Measurements from ENCODE around the gene SDHAF2. TPM values are rescaled to one million over a fixed set of nuclear protein-coding genes. Genes with fewer than 3 reads are reported as not detected.

The SDHAF2 gene
- total and polyA plus RNA-seq, 2 of the 13 experiments (the other 11 are each of a cell fraction or from before 2014, with no cell fraction given): 44.2 to 70.4 TPM

DNA sequence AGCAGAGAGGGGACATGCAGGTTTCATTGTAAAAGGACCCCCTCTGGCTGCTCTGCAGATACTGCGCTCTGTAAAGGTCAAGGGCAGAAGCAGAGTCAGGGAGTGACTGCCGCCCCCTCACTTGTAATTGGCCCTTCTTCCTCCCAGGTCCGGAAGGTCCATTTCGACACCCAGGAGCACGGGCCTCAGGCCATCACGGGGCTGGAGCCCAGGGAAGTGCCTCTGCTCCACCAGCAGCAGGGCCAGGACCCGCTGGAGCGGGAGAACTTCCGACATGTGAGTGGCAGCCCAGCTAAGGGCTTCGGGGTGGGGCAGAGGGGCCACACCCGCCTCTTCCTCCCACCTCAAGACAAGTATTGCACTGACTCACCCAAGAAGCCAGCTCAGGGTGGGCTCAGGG lies 54.6 kb downstream of the SDHAF2 start:
- in situ Hi-C loops (cut with HindIII; ENCODE audit: extremely low pct_ligation_motif_present, low pct_unique_long_range_greater_than_20kb) (no loop called here), intact Hi-C loops (cut with micrococcal nuclease; ENCODE audit: unreplicated experiment) (no loop called here)
- Histone ChIP-seq H3K4me3 (replicated peaks in 1 of 3; ENCODE audit: insufficient read depth in 1 of 3, low read depth in 2 of 3, low read length in 3 of 3) (no peak overlapping the region), H3K9me3 (ENCODE audit: low read length) (no peaks in the 10 kb centered on the region), H3K9ac (ENCODE audit: insufficient read depth, low read depth, low read length) (no peak overlapping the region), H2AFZ (ENCODE audit: low read length) (no peak overlapping the region), H3K79me2 (ENCODE audit: insufficient read depth, low read length) (no peaks in the 10 kb centered on the region), H3K27me3 (ENCODE audit: control insufficient read depth in 1 of 2, insufficient read depth in 2 of 2, low read length in 2 of 2) (peaks cover 2 to 48% of the 10 kb centered on the region in 2 experiments), H3K4me2 (ENCODE audit: low read depth, low read length) (no peak overlapping the region), H3K36me3 (replicated peaks in 1 of 2; ENCODE audit: control insufficient read depth in 1 of 2, insufficient read depth in 2 of 2, low read length in 2 of 2) (no peaks in the 10 kb centered on the region), H3K4me1 (ENCODE audit: insufficient read depth, low read length) (peaks cover 54% of the 10 kb centered on the region), H3K27ac (ENCODE audit: extremely low read length, insufficient read depth, low read length) (no peak overlapping the region), H4K20me1 (ENCODE audit: insufficient read depth, low read length) (no peaks in the 10 kb centered on the region)
- FAIRE-seq (no peak), ATAC-seq (no peak; the same call in 2 of the 3 replicates), DNase-seq (ENCODE audit: low spot score) (no peak)
- TF ChIP-seq NR2F6 (IDR thresholded peaks at IDR 0.05) (no peak), NR2F6 (CRISPR knock-in tag; IDR thresholded peaks at IDR 0.05) (peak; percentile 29; the same call in 1 of the 2 replicates), ZNF605 (CRISPR knock-in tag; IDR thresholded peaks at IDR 0.05) (no peak), ZFP36L1 (CRISPR knock-in tag; IDR thresholded peaks at IDR 0.05) (no peak), ATF7 (IDR thresholded peaks at IDR 0.05) (no peak), ATF7 (CRISPR knock-in tag; IDR thresholded peaks at IDR 0.05) (no peak), RNF2 (conservative IDR thresholded peaks at IDR 0.05; ENCODE audit: low read depth) (no peak), TAF15 (IDR thresholded peaks at IDR 0.05; ENCODE audit: low read depth, low read length, poor library complexity, severe bottlenecking) (no peak)
- TF ChIP-seq, protein P1, sequence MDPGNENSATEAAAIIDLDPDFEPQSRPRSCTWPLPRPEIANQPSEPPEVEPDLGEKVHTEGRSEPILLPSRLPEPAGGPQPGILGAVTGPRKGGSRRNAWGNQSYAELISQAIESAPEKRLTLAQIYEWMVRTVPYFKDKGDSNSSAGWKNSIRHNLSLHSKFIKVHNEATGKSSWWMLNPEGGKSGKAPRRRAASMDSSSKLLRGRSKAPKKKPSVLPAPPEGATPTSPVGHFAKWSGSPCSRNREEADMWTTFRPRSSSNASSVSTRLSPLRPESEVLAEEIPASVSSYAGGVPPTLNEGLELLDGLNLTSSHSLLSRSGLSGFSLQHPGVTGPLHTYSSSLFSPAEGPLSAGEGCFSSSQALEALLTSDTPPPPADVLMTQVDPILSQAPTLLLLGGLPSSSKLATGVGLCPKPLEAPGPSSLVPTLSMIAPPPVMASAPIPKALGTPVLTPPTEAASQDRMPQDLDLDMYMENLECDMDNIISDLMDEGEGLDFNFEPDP (CRISPR knock-in tag; conservative IDR thresholded peaks at IDR 0.05): 0 out of 2 replicates have a peak, but pooled peaks have one; percentile 71
- TF ChIP-seq, protein P2, sequence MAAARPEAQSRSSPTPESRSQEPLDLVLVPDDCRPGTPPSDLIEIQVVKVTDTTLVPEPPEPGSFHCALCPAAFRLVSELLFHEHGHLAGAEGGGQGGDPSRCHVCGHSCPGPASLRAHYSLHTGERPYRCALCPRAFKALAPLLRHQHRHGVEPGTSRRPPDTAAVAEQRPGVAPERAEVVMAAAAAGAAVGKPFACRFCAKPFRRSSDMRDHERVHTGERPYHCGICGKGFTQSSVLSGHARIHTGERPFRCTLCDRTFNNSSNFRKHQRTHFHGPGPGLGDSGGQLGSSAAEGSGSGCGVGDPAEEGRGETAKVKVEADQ (CRISPR knock-in tag; IDR thresholded peaks at IDR 0.05; ENCODE audit: borderline replicate concordance): no peak
- no TSS peak for BruUV-seq (replicated peaks)
- POLR2A ChIA-PET: no interaction called here
- CTCF ChIA-PET (ENCODE audit: low intra/inter-chr PET ratio, low total read pairs): no interaction called here
- 16% methylated on average over 3 of the region's 11 CpGs for WGBS (ENCODE audit: low lambda C conversion rate)
